ENCODE measurements around the gene PRPF40B.

Gene PRPF40B

GRCh38 chr12:49624921-49625577, 1.7 kb downstream of the PRPF40B start:
- H2AFZ ChIP-seq (ENCODE audit: insufficient read depth, low read length, poor library complexity) = no peak overlapping the region
- H3K23ac ChIP-seq (ENCODE audit: low read length) = no peak overlapping the region
- no peak overlapping the region for H4K91ac ChIP-seq (ENCODE audit: low read depth, low read length)
- H3K27ac ChIP-seq (ENCODE audit: low read depth, low read length) = no peak overlapping the region
- H3K4me1 ChIP-seq (ENCODE audit: control insufficient read depth in 1 of 2, insufficient read depth in 2 of 2, low read length in 2 of 2) = peaks cover 6 to 9% of the 10 kb centered on the region in 2 experiments
- H2BK120ac ChIP-seq (ENCODE audit: insufficient read depth, low read length, poor library complexity) = no peak overlapping the region
- no peak overlapping the region for H3K4me3 ChIP-seq (ENCODE audit: low read depth, low read length)
- no peak overlapping the region for H3K4me2 ChIP-seq (ENCODE audit: low read length)
- H3K9me3 ChIP-seq (ENCODE audit: insufficient read depth, low read depth, low read length) = no peaks in the 10 kb centered on the region
- no peak overlapping the region for H4K12ac ChIP-seq (ENCODE audit: low read depth, low read length)
- H2BK5ac ChIP-seq (ENCODE audit: low read depth, low read length, poor library complexity) = no peak overlapping the region
- no peak overlapping the region for H4K8ac ChIP-seq (ENCODE audit: low read depth, low read length)
- no peaks in the 10 kb centered on the region for H3K27me3 ChIP-seq (ENCODE audit: insufficient read depth, low read length)
- no peak overlapping the region for H2AK5ac ChIP-seq (ENCODE audit: low read length)
- peak; percentile 50 to 72 for DNase-seq
- no peak overlapping the region for H3K4ac ChIP-seq (ENCODE audit: low read depth, low read length)
- H3K9ac ChIP-seq (ENCODE audit: low read length) = no peak overlapping the region
- peaks cover 7% of the 10 kb centered on the region for H3K79me1 ChIP-seq (ENCODE audit: low read length)
- H3K36me3 ChIP-seq (ENCODE audit: control insufficient read depth in 1 of 2, insufficient read depth in 2 of 2, low read length in 2 of 2) = no peaks in the 10 kb centered on the region
- no CpG with 5 or more reads among the region's 4 CpGs for WGBS (ENCODE audit: extremely low coverage, insufficient coverage, insufficient read length)
- H3K18ac ChIP-seq (ENCODE audit: low read length) = no peak overlapping the region
- H2BK12ac ChIP-seq (ENCODE audit: low read length) = no peak overlapping the region
- H3K14ac ChIP-seq (ENCODE audit: low read length) = no peak overlapping the region
- peaks cover 4% of the 10 kb centered on the region for H3K79me2 ChIP-seq (ENCODE audit: control insufficient read depth, insufficient read depth, low read length, poor library complexity)

GRCh38 chr12:49626169-49626835, 2.9 kb downstream of the PRPF40B start:
- no peak overlapping the region for H3K23ac ChIP-seq (ENCODE audit: low read length)
- no peak overlapping the region for H2BK12ac ChIP-seq (ENCODE audit: low read length)
- H4K91ac ChIP-seq (ENCODE audit: low read depth, low read length) = no peak overlapping the region
- no CpG with 5 or more reads among the region's 6 CpGs for WGBS (ENCODE audit: extremely low coverage, insufficient coverage, insufficient read length)
- no peaks in the 10 kb centered on the region for H3K9me3 ChIP-seq (ENCODE audit: insufficient read depth, low read depth, low read length)
- H3K4me3 ChIP-seq (ENCODE audit: low read depth, low read length) = no peak overlapping the region
- no peak overlapping the region for H3K27ac ChIP-seq (ENCODE audit: low read depth, low read length)
- H3K18ac ChIP-seq (ENCODE audit: low read length) = no peak overlapping the region
- peaks cover 4% of the 10 kb centered on the region for H3K79me2 ChIP-seq (ENCODE audit: control insufficient read depth, insufficient read depth, low read length, poor library complexity)
- no peak overlapping the region for H3K9ac ChIP-seq (ENCODE audit: low read length)
- no peak overlapping the region for H2AK5ac ChIP-seq (ENCODE audit: low read length)
- no peak overlapping the region for H3K4me2 ChIP-seq (ENCODE audit: low read length)
- no peaks in the 10 kb centered on the region for H3K27me3 ChIP-seq (ENCODE audit: insufficient read depth, low read length)
- no peaks in the 10 kb centered on the region for H3K36me3 ChIP-seq (ENCODE audit: control insufficient read depth in 1 of 2, insufficient read depth in 2 of 2, low read length in 2 of 2)
- H2AFZ ChIP-seq (ENCODE audit: insufficient read depth, low read length, poor library complexity) = no peak overlapping the region
- H2BK5ac ChIP-seq (ENCODE audit: low read depth, low read length, poor library complexity) = no peak overlapping the region
- H4K8ac ChIP-seq (ENCODE audit: low read depth, low read length) = no peak overlapping the region
- no peak for DNase-seq
- H3K14ac ChIP-seq (ENCODE audit: low read length) = no peak overlapping the region
- peaks cover 6 to 9% of the 10 kb centered on the region in 2 experiments for H3K4me1 ChIP-seq (ENCODE audit: control insufficient read depth in 1 of 2, insufficient read depth in 2 of 2, low read length in 2 of 2)
- H2BK120ac ChIP-seq (ENCODE audit: insufficient read depth, low read length, poor library complexity) = no peak overlapping the region
- H4K12ac ChIP-seq (ENCODE audit: low read depth, low read length) = no peak overlapping the region
- H3K4ac ChIP-seq (ENCODE audit: low read depth, low read length) = no peak overlapping the region
- peaks cover 7% of the 10 kb centered on the region for H3K79me1 ChIP-seq (ENCODE audit: low read length)

- peaks cover 6 to 9% of the 10 kb centered on the region in 2 experiments for H3K4me1 ChIP-seq (ENCODE audit: control insufficient read depth in 1 of 2, insufficient read depth in 2 of 2, low read length in 2 of 2)
- no peaks in the 10 kb centered on the region for H3K9me3 ChIP-seq (ENCODE audit: insufficient read depth, low read depth, low read length)
- H3K4me3 ChIP-seq (ENCODE audit: low read depth, low read length) = no peak overlapping the region
- H2BK12ac ChIP-seq (ENCODE audit: low read length) = no peak overlapping the region
- H3K4me2 ChIP-seq (ENCODE audit: low read length) = no peak overlapping the region
- H3K14ac ChIP-seq (ENCODE audit: low read length) = no peak overlapping the region
- no peak overlapping the region for H2BK120ac ChIP-seq (ENCODE audit: insufficient read depth, low read length, poor library complexity)
- no peak overlapping the region for H3K18ac ChIP-seq (ENCODE audit: low read length)
- H3K79me1 ChIP-seq (ENCODE audit: low read length) = peaks cover 7% of the 10 kb centered on the region
- no peak overlapping the region for H4K8ac ChIP-seq (ENCODE audit: low read depth, low read length)
- no peak overlapping the region for H3K27ac ChIP-seq (ENCODE audit: low read depth, low read length)
- peaks cover 4% of the 10 kb centered on the region for H3K79me2 ChIP-seq (ENCODE audit: control insufficient read depth, insufficient read depth, low read length, poor library complexity)
- no CpG with 5 or more reads among the region's 1 CpG for WGBS (ENCODE audit: extremely low coverage, insufficient coverage, insufficient read length)
- H3K9ac ChIP-seq (ENCODE audit: low read length) = no peak overlapping the region
- H3K27me3 ChIP-seq (ENCODE audit: insufficient read depth, low read length) = no peaks in the 10 kb centered on the region
- H3K36me3 ChIP-seq (ENCODE audit: control insufficient read depth in 1 of 2, insufficient read depth in 2 of 2, low read length in 2 of 2) = no peaks in the 10 kb centered on the region
- no peak overlapping the region for H2AFZ ChIP-seq (ENCODE audit: insufficient read depth, low read length, poor library complexity)
- no peak overlapping the region for H3K4ac ChIP-seq (ENCODE audit: low read depth, low read length)
- H3K23ac ChIP-seq (ENCODE audit: low read length) = no peak overlapping the region
- no peak overlapping the region for H2BK5ac ChIP-seq (ENCODE audit: low read depth, low read length, poor library complexity)
- no peak overlapping the region for H2AK5ac ChIP-seq (ENCODE audit: low read length)
- no peak for DNase-seq
- H4K12ac ChIP-seq (ENCODE audit: low read depth, low read length) = no peak overlapping the region
- H4K91ac ChIP-seq (ENCODE audit: low read depth, low read length) = no peak overlapping the region
Measured at GRCh38 chr12:49626836-49627235, 3.5 kb downstream of the PRPF40B start.

DNA sequence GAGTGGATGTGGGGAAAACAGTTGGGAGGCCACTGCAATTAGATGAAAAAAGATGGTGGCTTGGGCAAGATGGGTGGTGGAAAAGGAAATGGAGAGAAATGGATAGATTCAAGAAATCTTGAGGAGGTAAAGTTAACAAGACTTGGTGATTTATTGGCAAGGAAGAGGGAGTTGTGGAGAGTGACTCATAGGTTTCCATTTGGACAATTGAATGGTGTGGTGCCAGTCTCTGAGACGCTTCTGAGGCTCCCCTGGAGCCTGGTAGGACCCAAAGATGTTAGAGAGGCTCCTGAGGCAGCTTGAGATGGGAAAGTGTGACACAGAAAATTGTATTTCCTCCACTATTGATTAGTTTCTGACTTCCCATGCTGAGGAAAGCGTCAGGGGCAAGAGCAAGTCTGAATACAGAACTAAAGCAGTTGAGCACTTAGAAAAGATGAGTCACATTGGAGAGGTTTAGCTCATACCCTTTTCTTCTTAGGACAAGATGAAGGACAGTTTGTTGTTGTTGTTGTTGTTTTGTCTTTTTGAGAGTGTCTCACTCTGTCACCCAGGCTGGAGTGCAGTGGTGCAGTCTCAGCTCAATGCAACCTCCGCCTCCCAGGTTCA, 4.5 kb downstream of the PRPF40B start:
- H2BK5ac ChIP-seq (ENCODE audit: low read depth, low read length, poor library complexity) = no peak overlapping the region
- no peak overlapping the region for H2BK120ac ChIP-seq (ENCODE audit: insufficient read depth, low read length, poor library complexity)
- H3K4me3 ChIP-seq (ENCODE audit: low read depth, low read length) = no peak overlapping the region
- no peak overlapping the region for H4K91ac ChIP-seq (ENCODE audit: low read depth, low read length)
- H3K4me1 ChIP-seq (ENCODE audit: control insufficient read depth in 1 of 2, insufficient read depth in 2 of 2, low read length in 2 of 2) = peaks cover 0 to 2% of the 10 kb centered on the region in 2 experiments
- H3K23ac ChIP-seq (ENCODE audit: low read length) = no peak overlapping the region
- H4K12ac ChIP-seq (ENCODE audit: low read depth, low read length) = no peak overlapping the region
- no peak overlapping the region for H2BK12ac ChIP-seq (ENCODE audit: low read length)
- H4K8ac ChIP-seq (ENCODE audit: low read depth, low read length) = no peak overlapping the region
- H2AK5ac ChIP-seq (ENCODE audit: low read length) = no peak overlapping the region
- no peak for DNase-seq
- H3K9ac ChIP-seq (ENCODE audit: low read length) = no peak overlapping the region
- H3K9me3 ChIP-seq (ENCODE audit: insufficient read depth, low read depth, low read length) = no peaks in the 10 kb centered on the region
- no peak overlapping the region for H3K18ac ChIP-seq (ENCODE audit: low read length)
- no peaks in the 10 kb centered on the region for H3K36me3 ChIP-seq (ENCODE audit: control insufficient read depth in 1 of 2, insufficient read depth in 2 of 2, low read length in 2 of 2)
- no peaks in the 10 kb centered on the region for H3K27me3 ChIP-seq (ENCODE audit: insufficient read depth, low read length)
- H3K79me1 ChIP-seq (ENCODE audit: low read length) = peaks cover 3% of the 10 kb centered on the region
- WGBS (ENCODE audit: extremely low coverage, insufficient coverage, insufficient read length) = no CpG with 5 or more reads among the region's 3 CpGs
- H3K4ac ChIP-seq (ENCODE audit: low read depth, low read length) = no peak overlapping the region
- no peak overlapping the region for H3K4me2 ChIP-seq (ENCODE audit: low read length)
- no peak overlapping the region for H3K27ac ChIP-seq (ENCODE audit: low read depth, low read length)
- H3K14ac ChIP-seq (ENCODE audit: low read length) = no peak overlapping the region
- H3K79me2 ChIP-seq (ENCODE audit: control insufficient read depth, insufficient read depth, low read length, poor library complexity) = no peaks in the 10 kb centered on the region
- H2AFZ ChIP-seq (ENCODE audit: insufficient read depth, low read length, poor library complexity) = no peak overlapping the region
